GM12878 (cell line): ENCODE measurements around the gene ABCA13. TPM values are rescaled to one million over a fixed set of nuclear protein-coding genes. Genes with fewer than 3 reads are reported as not detected.

Experiments used
- ATAC-seq: fragments of 200-7000 bp; cut with Tn5 transposase; 3 replicates; pipeline ENCODE4 v1.9.1; 2020; ENCODE audit warnings: mild to moderate bottlenecking, moderate library complexity
- BruUV-seq: library from RNA; stranded (reverse); fragments of 400-500 nt; replicated peaks from 2 replicates; lab custom pipeline; 2021; lab: Mats Ljungman, UMichigan
- CTCF ChIA-PET: fragments of 300-600 bp; sonication (Branson Sonifier 250); formaldehyde crosslinking; extraction: SDS; loops from one replicate; lab custom pipeline; 2021; ENCODE audit warnings: inconsistent platforms; lab: Yijun Ruan, JAX
- POLR2A ChIA-PET: fragments of 350-600 bp; formaldehyde crosslinking; extraction: SDS; loops from one replicate; lab custom pipeline; 2021; ENCODE audit warnings: inconsistent platforms; lab: Charles Lee
- RAD21 ChIA-PET: fragments of 300-600 bp; sonication (Branson Sonifier 250); formaldehyde crosslinking; loops from one replicate; lab custom pipeline; 2023; ENCODE audit warnings: antibody characterized with exemption; ENCODE audit not compliant: unreplicated experiment; lab: Charles Lee
- SMC1A ChIA-PET: fragments of 300-600 bp; sonication (Branson Sonifier 250); formaldehyde crosslinking; loops from one replicate; lab custom pipeline; 2023; ENCODE audit not compliant: unreplicated experiment, uncharacterized antibody; lab: Charles Lee
- DNase-seq: peaks from one replicate; pipeline ENCODE4 v3.0.0-alpha.2; 2011; ENCODE audit warnings: low read depth, low spot score
- FAIRE-seq: peaks from 3 replicates; lab custom pipeline; 2011; peaks lifted over from hg19 to GRCh38; lab: Jason Lieb, UNC
- H2AFZ ChIP-seq: 2 replicates; pipeline ENCODE4 v1.6.0; 2011; ENCODE audit warnings: low read depth, low read length, control low read depth; ENCODE audit not compliant: control insufficient read depth
- H3K27ac ChIP-seq: 2 replicates; pipeline ENCODE4 v1.5.1; 2011; ENCODE audit warnings: control low read depth; ENCODE audit not compliant: control insufficient read depth, insufficient read depth
- H3K27me3 ChIP-seq, 2 experiments: replicated peaks in 1 of 2; 2 replicates each; pipeline versions ENCODE4 v1.6.0 to v1.6.1; 2011; ENCODE audit warnings: low read length in 1 of 2; ENCODE audit not compliant: control insufficient read depth in 2 of 2, insufficient read depth in 2 of 2
- H3K36me3 ChIP-seq, 2 experiments: 2 replicates each; pipeline ENCODE4 v1.5.1; 2011; ENCODE audit warnings: low read length in 1 of 2; ENCODE audit not compliant: control insufficient read depth in 2 of 2, insufficient read depth in 2 of 2
- H3K4me1 ChIP-seq: 2 replicates; pipeline ENCODE4 v1.6.1; 2011; ENCODE audit warnings: mild to moderate bottlenecking, low read length, moderate library complexity, mixed read lengths; ENCODE audit not compliant: control insufficient read depth, insufficient read depth
- H3K4me2 ChIP-seq: 2 replicates; pipeline ENCODE4 v1.6.0; 2011; ENCODE audit warnings: control low read depth; ENCODE audit not compliant: control insufficient read depth, insufficient read depth
- H3K4me3 ChIP-seq: fragments of 200-600 bp; sonication (generic); 2 replicates; pipeline ENCODE4 v1.5.1; 2016
- H3K79me2 ChIP-seq: 2 replicates; pipeline ENCODE4 v1.6.0; 2011; ENCODE audit warnings: low read length; ENCODE audit not compliant: control insufficient read depth, insufficient read depth
- H3K9ac ChIP-seq: 2 replicates; pipeline ENCODE4 v1.8.0; 2011; ENCODE audit warnings: low read length, control low read depth, mixed read lengths; ENCODE audit not compliant: control insufficient read depth, insufficient read depth
- H3K9me3 ChIP-seq: replicated peaks from 3 replicates; pipeline ENCODE4 v1.5.1; 2011; ENCODE audit warnings: mild to moderate bottlenecking, low read length; ENCODE audit not compliant: control insufficient read depth, insufficient read depth
- H4K20me1 ChIP-seq: 2 replicates; pipeline ENCODE4 v1.6.0; 2011; ENCODE audit not compliant: control insufficient read depth, insufficient read depth
- ATF2 ChIP-seq: IDR thresholded peaks from 2 replicates; pipeline ENCODE4 v1.6.1; 2012; ENCODE audit warnings: low read length, inconsistent platforms
- BCL11A ChIP-seq: IDR thresholded peaks from 2 replicates; pipeline ENCODE4 v1.6.1; 2011; ENCODE audit warnings: low read depth, low read length
- BCL3 ChIP-seq: IDR thresholded peaks from 2 replicates; pipeline ENCODE4 v1.6.1; 2011; ENCODE audit warnings: borderline replicate concordance, low read depth, mild to moderate bottlenecking, moderate library complexity, low read length; ENCODE audit not compliant: insufficient read depth, poor library complexity, severe bottlenecking
- CREM ChIP-seq: IDR thresholded peaks from 2 replicates; pipeline ENCODE4 v1.6.1; 2014; ENCODE audit warnings: antibody characterized with exemption, low read depth
- E2F4 ChIP-seq: IDR thresholded peaks from 2 replicates; pipeline ENCODE4 v1.6.1; 2012; ENCODE audit warnings: low read depth, low read length, improper control_type of control experiment
- EED ChIP-seq: sonication (generic); IDR thresholded peaks from 2 replicates; pipeline ENCODE4 v1.6.1; 2016; ENCODE audit warnings: antibody characterized with exemption, low read depth
- ETV6 ChIP-seq, 2 experiments: fragments of 450-650 bp in 1 of 2; IDR thresholded peaks in 1 of 2; conservative IDR thresholded peaks in 1 of 2; 2 replicates each; pipeline ENCODE4 v1.6.1; 2014; ENCODE audit warnings: antibody characterized with exemption in 1 of 2, borderline replicate concordance in 1 of 2, low read depth in 1 of 2, mild to moderate bottlenecking in 1 of 2, moderate library complexity in 1 of 2
- FOXM1 ChIP-seq: IDR thresholded peaks from 2 replicates; pipeline ENCODE4 v1.6.1; 2012; ENCODE audit warnings: low read depth, mild to moderate bottlenecking, inconsistent platforms, low read length, moderate library complexity
- GABPA ChIP-seq: IDR thresholded peaks from 2 replicates; pipeline ENCODE4 v1.6.1; 2014; ENCODE audit warnings: antibody characterized with exemption, low read depth, mild to moderate bottlenecking, inconsistent platforms
- JUNB ChIP-seq: IDR thresholded peaks from 2 replicates; pipeline ENCODE4 v1.6.1; 2016; ENCODE audit warnings: antibody characterized with exemption, mild to moderate bottlenecking
- MEF2A ChIP-seq: IDR thresholded peaks from 2 replicates; pipeline ENCODE4 v1.6.1; 2011; ENCODE audit warnings: low read depth, mild to moderate bottlenecking, low read length, moderate library complexity; ENCODE audit not compliant: insufficient read depth
- MYB ChIP-seq: fragments of 150-350 bp; IDR thresholded peaks from 2 replicates; pipeline ENCODE4 v1.6.1; 2014; ENCODE audit warnings: mild to moderate bottlenecking, low read depth, low read length, borderline replicate concordance
- NFIC ChIP-seq: IDR thresholded peaks from 2 replicates; pipeline ENCODE4 v1.6.1; 2012; ENCODE audit warnings: low read depth, mild to moderate bottlenecking, inconsistent platforms, low read length, moderate library complexity
- NRF1 ChIP-seq: conservative IDR thresholded peaks from 2 replicates; pipeline ENCODE4 v1.6.1; 2011; ENCODE audit warnings: mild to moderate bottlenecking, low read depth, low read length, improper control_type of control experiment
- RUNX3 ChIP-seq: IDR thresholded peaks from 2 replicates; pipeline ENCODE4 v1.6.1; 2012; ENCODE audit warnings: low read length, inconsistent platforms
- SKIL ChIP-seq: fragments of 450-650 bp; IDR thresholded peaks from 2 replicates; pipeline ENCODE4 v1.6.1; 2017; ENCODE audit warnings: mild to moderate bottlenecking, low read depth, inconsistent platforms; ENCODE audit not compliant: poor library complexity, severe bottlenecking
- TCF7 ChIP-seq: IDR thresholded peaks from 2 replicates; pipeline ENCODE4 v1.6.1; 2014; ENCODE audit warnings: antibody characterized with exemption, borderline replicate concordance
- ZBED1 ChIP-seq: IDR thresholded peaks from 2 replicates; pipeline ENCODE4 v1.6.1; 2016; ENCODE audit warnings: borderline replicate concordance
- WGBS: methylation state at CpG from one replicate; pipeline ENCODE4 v1.1.6; 2016; ENCODE audit warnings: low lambda C conversion rate; ENCODE audit not compliant: insufficient replicate concordance, insufficient coverage; ENCODE audit errors: missing lambda C conversion rate; 5-methylcytosine and 5-hydroxymethylcytosine counted together
- in situ Hi-C: fragments of 300-500 bp; cut with MboI; formaldehyde crosslinking; loops from 9 replicates; pipeline ENCODE4 v1.14.3; 2018; ENCODE audit warnings: mixed read lengths
- intact Hi-C: fragments of 100-400 bp; cut with micrococcal nuclease; formaldehyde crosslinking; loops from one replicate; pipeline ENCODE4 v1.14.2; 2022; ENCODE audit not compliant: unreplicated experiment
- polyA plus RNA-seq, 11 experiments: library from polyadenylated mRNA; depleted of rRNA in 4 of 11; unstranded in 6 of 11; stranded (reverse) in 5 of 11; fragments of >200 nt; fragmentation: Nextera tagmentation in 4 of 11; fragmentation: Illumina TruSeq in 1 of 11; extraction: Ambion mirVana in 4 of 11; extraction: Trizol in 1 of 11; gene quantifications; 1 replicate in 1 of 11; 2 replicates in 10 of 11; pipeline versions ENCODE4 v1.2.1 to v1.2.3, GENCODE V29; 2011 to 2016; ENCODE audit warnings: inconsistent platforms in 2 of 11, missing spikeins in 2 of 11, low read depth in 1 of 11
- total RNA-seq, 4 experiments: library from RNA; depleted of rRNA in 3 of 4; stranded (reverse); fragments of >200 nt in 3 of 4; fragmentation: Illumina TruSeq in 1 of 4; extraction: Trizol in 1 of 4; gene quantifications; 2 replicates each; pipeline versions ENCODE4 v1.2.1 to v1.2.3, GENCODE V29; 2013 to 2021

Gene ABCA13
- total and polyA plus RNA-seq, 10 of the 15 experiments (the other 5 are each of a cell fraction or from before 2014, with no cell fraction given), result under 0.01 to 0.98 (median 0.04) TPM; not detected in 2

GRCh38 chr7:48298779-48299178, 127.5 kb downstream of the ABCA13 start:
- RAD21 ChIA-PET, result interaction anchor here (0.8 kb wide), 1 partner anchor 178 kb away, joined by 3 read pairs; no protein-coding TSS in a partner anchor
- Histone ChIP-seq H3K27me3 (no peaks in the 10 kb centered on the region), H3K4me2 (no peak overlapping the region), H3K79me2 (no peaks in the 10 kb centered on the region), H3K4me1 (peaks cover 5% of the 10 kb centered on the region; the same call in 1 of the 2 replicates), H2AFZ (peak overlapping the region; percentile 10; the same call in 1 of the 2 replicates), H3K9me3 (no peaks in the 10 kb centered on the region), H3K36me3 (no peaks in the 10 kb centered on the region), H3K4me3 (no peak overlapping the region), H3K27ac (no peak overlapping the region), H4K20me1 (no peaks in the 10 kb centered on the region), H3K9ac (no peak overlapping the region)
- 0% methylated on average over 5 of the region's 5 CpGs for WGBS
- POLR2A ChIA-PET, result no interaction called here
- DNase-seq (no peak), ATAC-seq (peak; percentile 79), FAIRE-seq (peak; percentile 41)
- TF ChIP-seq NFIC (peak; percentile 88), MEF2A (peak; percentile 89), E2F4 (no peak), ETV6 (conservative IDR thresholded peaks at IDR 0.05 in 1 of 2, IDR thresholded peaks at IDR 0.05 in 1 of 2; ENCODE audit: borderline replicate concordance in 1 of 2, low read depth in 1 of 2) (peak in 1 of 2 experiments; percentile 42; a peak in 1 of 4 replicates), MYB (no peak), JUNB (peak; percentile 91), ZBED1 (peak; percentile 68; the same call in 1 of the 2 replicates), CREM (peak; percentile 79), GABPA (0 out of 2 replicates have a peak, but pooled peaks have one; percentile 46), BCL3 (peak; percentile 75), SKIL (no peak), ATF2 (peak; percentile 73), BCL11A (0 out of 2 replicates have a peak, but pooled peaks have one; percentile 17), TCF7 (0 out of 2 replicates have a peak, but pooled peaks have one; percentile 22), FOXM1 (peak; percentile 73), RUNX3 (peak; percentile 76), NRF1 (no peak), EED (peak; percentile 74)
- intact Hi-C loops, result loop anchor here (1.0 to 5.0 kb wide), 2 partner anchors 869 to 1554 kb away; no protein-coding TSS in a partner anchor
- SMC1A ChIA-PET, result interaction anchor here (0.6 to 1.8 kb wide), 4 partner anchors 13 to 1491 kb away, joined by 3 to 4 read pairs (median 4); no protein-coding TSS in a partner anchor
- in situ Hi-C loops, result no loop called here
- CTCF ChIA-PET, result interaction anchor here (0.7 to 2.3 kb wide), 21 partner anchors 9 to 1553 kb away, joined by 3 to 13 read pairs (median 3); no protein-coding TSS in a partner anchor
- no TSS peak for BruUV-seq
